Stimulated activated CD4-positive, alpha-beta T cell treated with anti-CD3 and anti-CD28 coated beads, Interleukin-12 subunit alpha, Interleukin-12 subunit beta, amount 100 ng/mL, for 24 hours (primary cell): ENCODE measurements around the gene BIRC7.

Source experiments
- DNase-seq, 2 experiments: peaks; one replicate each; pipeline ENCODE4 v3.0.0-alpha.2; 2020; ENCODE audit warnings: low read depth in 2 of 2

Gene BIRC7

DNA sequence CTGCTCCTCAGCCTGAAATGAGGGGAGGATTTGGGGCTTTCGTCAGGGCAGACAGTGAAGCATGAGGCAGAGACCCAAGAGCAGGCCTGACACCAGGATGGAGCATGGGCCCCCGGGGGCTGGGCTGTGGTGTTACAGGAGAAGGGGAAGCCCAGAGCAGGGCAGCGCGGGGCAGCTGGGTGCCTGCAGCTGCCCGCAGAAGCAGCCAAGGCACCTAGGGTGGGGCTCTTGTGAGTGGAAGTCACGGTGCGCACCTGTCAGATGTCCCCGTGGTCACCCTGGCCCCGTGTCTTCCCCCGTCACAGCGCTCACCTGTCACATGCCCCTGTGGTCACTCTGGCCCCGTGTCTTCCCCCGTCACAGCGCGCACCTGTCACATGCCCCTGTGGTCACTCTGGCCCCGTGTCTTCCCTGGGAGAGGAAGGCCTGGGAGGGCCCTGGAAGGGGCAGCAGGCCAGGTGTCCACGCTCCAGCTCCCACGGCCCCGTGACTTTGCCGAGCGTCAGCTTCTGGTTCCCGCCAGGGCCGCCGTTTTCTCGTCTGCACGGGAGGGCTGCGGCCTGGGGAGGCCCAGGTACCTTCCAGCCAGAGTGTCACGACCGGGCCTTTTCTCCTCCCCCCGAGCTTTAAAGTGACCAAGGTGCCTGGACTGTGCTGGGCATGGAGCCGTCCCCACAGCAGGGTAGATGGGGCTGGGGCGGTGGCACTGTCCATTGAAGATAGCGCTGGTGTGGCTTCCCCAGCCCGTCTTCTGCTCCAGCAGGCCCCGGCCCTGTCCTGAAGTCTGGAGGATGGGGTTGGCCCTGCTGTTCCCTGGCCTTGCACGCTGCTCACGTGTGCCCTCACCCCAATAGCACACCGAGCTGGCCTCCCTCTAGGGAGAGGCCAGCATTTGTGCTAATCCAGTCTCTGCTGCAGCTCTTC lies 46.3 kb downstream of the BIRC7 start:
- no peak for DNase-seq

GRCh38 chr20:63282946-63283345 lies 47.2 kb downstream of the BIRC7 start:
- DNase-seq: no peak

GRCh38 chr20:63283397-63284082 lies 47.8 kb downstream of the BIRC7 start:
- DNase-seq: no peak

DNA sequence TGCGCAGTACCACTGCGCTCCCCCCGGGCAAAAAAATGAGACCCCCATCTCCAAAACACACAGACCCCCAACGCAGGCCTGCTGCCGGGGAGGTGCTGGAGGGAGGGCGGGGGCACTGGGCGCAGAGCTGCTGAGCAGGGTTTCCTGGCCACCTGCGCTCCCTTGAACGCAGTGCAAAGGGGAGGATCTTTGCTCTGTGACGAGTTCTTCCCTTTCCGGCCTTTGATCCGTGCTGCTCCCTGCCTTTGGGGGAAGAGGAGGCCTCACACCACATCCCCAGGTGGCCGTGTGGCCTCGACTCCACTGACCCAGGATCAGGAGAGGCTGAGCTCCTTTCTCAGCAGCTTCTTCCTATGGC lies 48.4 kb downstream of the BIRC7 start:
- no peak for DNase-seq

- DNase-seq: no peak
Measured at GRCh38 chr20:63284544-63284949, 48.8 kb downstream of the BIRC7 start.

DNA sequence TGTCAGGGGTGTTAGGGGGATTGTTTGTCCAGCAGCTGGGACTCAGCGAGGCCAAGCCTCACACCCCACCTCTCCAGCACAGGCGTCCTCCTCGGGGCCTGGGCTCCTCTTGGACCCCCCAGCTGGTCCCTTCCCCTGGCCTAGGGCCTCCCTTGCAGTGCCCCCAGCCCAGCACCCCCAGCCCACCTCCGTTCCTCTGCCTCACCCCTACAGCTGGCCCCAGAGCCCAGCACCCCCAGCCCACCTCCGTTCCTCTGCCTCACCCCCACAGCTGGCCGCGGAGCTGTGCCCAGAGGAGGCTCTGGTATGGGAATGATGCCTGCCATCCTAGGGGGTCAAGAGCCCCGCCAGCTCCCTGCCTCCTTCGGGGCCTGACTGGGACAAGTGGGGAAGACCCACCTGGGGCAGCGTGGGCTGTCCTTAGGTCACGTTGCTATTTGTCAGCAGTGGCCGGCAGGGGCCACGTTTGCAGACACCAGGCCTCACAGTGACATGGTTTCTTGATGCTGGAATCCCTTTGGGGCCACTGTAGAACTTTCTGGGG lies 49.3 kb downstream of the BIRC7 start:
- DNase-seq: no peak

GRCh38 chr20:63285636-63286615 lies 50.2 kb downstream of the BIRC7 start:
- DNase-seq: no peak

- no peak for DNase-seq
Measured at GRCh38 chr20:63286781-63287696, 51.3 kb downstream of the BIRC7 start.

DNA sequence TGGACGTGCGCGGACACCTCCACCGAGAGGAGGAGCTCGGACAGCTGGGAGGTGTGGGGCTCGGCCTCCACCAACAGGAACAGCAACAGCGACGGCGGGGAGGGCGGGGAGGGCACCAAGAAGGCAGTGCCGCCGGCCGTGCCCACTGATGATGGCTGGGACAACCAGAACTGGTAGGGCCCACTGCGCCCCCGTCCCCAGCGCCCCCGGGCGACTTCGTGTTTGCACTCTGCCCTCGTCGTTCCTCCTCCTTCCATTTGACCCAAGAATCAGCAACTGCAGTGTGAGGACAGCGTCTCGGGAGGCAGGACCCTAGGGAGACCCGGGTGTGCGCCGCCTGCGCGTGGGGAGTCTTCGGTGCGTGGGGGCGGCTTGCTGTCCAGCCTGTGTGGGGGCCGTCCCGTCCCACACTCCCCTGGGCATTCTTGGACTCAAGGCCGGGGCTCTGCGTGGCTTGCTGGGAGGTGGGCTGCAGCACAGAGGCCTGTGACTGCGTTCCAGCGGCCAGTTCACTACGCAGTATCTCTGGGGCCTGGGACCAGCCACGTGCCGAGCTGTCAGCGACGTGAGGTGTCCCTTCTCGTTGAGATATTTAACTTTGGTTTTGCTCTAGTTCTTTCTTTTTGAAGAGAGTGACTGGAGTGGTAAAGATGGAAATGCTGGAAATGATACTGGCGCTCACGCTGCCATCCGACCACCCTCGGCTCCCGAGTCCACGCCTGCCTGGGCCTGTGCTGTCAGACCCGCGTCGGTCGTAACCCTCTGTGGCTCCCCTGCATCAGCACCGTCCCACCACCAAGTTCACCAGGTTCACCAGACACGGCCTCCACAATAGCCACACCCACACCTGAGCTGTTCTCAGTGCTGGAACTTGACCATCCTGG lies 52.2 kb downstream of the BIRC7 start:
- DNase-seq: no peak

DNA sequence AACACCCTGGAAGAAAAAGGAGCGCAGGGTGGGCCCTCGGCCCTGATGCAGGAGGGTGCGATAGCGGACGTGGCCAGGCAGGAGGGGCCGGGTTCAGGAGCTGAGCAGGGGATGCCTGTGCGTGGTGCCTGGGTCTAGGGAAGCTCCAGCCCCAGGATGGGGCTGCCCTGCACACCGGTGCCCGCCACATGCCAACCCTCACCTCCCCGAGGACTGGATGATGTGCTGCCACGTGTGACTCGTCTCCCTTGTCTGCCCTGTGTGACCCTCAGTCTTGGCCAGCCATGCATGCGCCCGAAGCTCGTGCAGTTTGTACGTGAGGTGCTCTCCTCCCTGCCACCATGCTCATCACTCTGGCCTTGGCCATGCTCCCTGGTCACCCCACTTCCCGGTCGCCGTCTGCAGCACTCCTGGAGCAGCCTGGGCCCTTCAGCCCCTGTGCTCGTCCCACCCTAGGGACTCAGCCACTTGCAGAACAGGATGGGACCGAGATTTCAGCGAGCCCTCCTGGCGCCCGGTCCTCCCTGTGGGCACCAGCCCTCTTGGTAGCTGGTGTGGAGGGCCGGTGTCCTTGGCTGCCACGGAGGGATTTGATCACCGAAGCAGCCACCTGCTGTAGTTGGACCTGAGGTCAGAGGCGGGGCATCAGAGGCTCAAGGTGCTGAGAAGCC lies 53.0 kb downstream of the BIRC7 start:
- DNase-seq: no peak

DNA sequence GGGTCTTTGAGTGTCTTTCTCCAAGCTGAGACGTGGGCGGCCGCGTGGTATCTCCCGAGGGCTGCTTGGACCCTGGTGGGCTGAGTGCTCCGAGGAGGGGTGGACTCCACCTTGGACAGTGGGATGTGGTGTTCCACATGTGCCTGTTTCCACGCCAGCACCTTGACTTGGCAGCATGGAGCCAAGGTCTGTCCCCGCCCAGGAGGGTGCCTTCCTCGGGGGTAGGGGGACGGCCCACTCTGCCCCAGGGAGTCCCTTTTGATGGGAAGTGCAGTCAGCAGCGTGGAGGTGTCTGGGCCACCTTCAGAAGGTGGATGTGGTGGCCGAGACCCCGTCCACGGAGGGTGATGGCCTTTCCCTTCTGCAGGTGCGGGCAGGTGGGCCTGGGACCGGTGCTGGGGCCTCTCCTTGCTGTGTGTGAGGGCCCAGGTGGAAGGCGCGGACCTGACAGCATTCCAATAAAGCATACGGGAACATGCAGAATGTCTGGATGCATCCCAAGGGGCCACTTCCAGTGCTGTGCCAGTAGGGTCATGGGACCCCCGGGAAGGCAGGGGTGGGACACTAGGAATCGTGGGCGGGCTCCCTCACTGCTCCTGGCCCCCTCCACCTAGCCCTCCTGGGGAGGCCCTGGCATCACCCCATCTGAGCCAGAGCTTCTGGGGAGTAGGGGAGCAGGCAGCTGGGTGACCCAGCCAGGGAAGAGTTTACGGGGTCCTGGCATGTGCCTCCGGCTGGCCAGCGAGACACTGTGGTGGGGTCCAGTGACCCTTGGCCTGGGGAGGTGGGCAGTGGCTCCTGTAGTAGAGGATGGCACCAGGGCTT lies 53.8 kb downstream of the BIRC7 start:
- no peak for DNase-seq
